ENCODE data around the gene DNAJC18. TPM values are rescaled to one million over a fixed set of nuclear protein-coding genes. Genes with fewer than 3 reads are reported as not detected.
"Not testable (repeated sequence)": the region's sequence is repeated elsewhere in the genome, so short reads cannot be mapped to it uniquely, and the experiment has no call there.

DNAJC18 gene
- total RNA-seq (1 to 10 TPM; 1.1 to 5.8 (median 1.9) TPM), polyA plus RNA-seq (1 to 10 TPM; 1.6 to 5.1 TPM)

DNA sequence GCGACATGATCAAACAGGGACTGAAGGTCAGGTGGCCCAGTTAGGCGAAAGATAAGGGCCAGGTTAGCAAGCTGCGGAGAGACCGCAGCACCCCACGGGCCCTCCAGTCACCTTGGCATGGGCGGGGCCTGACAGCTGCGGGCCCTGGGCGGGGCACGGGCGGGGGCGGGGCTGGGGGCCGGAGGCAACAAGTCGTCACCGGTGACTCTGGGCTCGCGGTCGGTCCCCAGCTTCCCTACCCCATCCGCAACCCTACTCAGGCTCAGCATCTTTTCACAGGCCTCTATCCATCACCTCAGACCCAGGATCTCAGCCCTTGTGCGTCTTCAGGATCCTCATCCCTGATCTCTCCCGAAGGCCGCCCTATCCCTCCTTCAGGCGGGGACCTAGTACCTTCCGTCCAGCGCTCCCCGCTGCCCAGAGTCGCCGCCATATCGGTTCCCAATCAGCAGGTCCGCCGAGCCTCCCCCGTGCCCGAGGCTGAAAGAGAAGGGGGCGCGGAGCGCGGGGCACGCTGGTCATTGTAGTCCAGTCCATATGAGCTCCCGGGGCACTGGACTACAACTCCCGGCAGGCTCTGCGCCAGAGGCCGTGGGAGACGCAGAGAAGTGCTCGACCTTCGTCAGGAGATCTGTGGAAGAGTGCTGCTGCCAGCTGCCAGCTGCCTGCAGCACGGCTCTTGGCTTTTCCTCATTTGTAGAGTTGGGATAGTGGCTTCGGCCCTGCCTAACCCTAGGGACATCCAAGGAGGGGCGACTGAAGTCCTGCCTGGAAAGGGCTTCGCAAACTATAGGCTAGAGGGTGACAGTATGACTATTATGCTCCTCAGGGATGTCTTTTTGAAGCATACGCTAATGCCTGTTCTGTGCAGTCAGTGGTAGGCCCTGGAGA lies at the start of gene DNAJC18:
DNAJC18 (minus strand) TSS at position 513 of the 891 bp plus-strand sequence; CDS start at position 433, 80 bp downstream.
- peak within 1 kb of the TSS; percentile 84 to 91 (median 88) for H3K27ac ChIP-seq
- DNase-seq (peak; percentile 87 to 95 (median 90)), ATAC-seq (peak; percentile 97 to 99 (median 98)), FAIRE-seq (no peak)
- TF ChIP-seq, protein P1, sequence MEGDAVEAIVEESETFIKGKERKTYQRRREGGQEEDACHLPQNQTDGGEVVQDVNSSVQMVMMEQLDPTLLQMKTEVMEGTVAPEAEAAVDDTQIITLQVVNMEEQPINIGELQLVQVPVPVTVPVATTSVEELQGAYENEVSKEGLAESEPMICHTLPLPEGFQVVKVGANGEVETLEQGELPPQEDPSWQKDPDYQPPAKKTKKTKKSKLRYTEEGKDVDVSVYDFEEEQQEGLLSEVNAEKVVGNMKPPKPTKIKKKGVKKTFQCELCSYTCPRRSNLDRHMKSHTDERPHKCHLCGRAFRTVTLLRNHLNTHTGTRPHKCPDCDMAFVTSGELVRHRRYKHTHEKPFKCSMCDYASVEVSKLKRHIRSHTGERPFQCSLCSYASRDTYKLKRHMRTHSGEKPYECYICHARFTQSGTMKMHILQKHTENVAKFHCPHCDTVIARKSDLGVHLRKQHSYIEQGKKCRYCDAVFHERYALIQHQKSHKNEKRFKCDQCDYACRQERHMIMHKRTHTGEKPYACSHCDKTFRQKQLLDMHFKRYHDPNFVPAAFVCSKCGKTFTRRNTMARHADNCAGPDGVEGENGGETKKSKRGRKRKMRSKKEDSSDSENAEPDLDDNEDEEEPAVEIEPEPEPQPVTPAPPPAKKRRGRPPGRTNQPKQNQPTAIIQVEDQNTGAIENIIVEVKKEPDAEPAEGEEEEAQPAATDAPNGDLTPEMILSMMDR (IDR thresholded peaks at IDR 0.05) = no peak
- H3K4me3 ChIP-seq = peak within 1 kb of the TSS; percentile 43 to 80 (median 66)
- no peaks in the 10 kb centered on the region for H3K4me1 ChIP-seq
- no peaks in the 10 kb centered on the region for H3K9me3 ChIP-seq
- H3K36me3 ChIP-seq = no peaks in the 10 kb centered on the region
- intact Hi-C loops (cut with DNase I) = no loop called here
- 3 to 4% methylated on average over 49 of the region's 49 CpGs for WGBS, 2 donors
- H3K27me3 ChIP-seq = no peaks in the 10 kb centered on the region

DNA sequence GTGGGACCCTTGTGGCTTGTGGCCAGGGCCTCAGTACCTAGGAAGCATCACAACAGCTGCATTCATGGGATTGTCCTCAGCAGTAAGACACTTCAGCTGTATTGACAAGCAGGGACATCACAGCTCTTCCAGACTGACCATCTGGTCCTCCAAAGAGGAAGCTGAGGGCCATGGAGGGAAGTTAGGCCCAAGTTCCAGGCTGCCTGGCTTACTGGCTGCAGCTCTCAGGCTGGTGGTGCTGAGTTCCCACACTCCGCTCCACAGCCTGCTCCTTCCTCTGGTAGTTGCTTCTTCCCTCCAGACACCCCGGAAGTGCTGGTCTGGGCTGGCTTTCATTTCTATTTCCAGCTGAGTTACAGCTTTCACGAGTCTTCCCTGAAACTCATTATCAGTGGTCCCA lies 48.9 kb upstream of the DNAJC18 start:
- Histone ChIP-seq H3K27ac (peak overlapping the region in 2 of 4 donors; percentile 28 to 43), H3K4me3 (no peak overlapping the region), H3K4me1 (no peaks in the 10 kb centered on the region), H3K27me3 (no peaks in the 10 kb centered on the region), H3K36me3 (no peaks in the 10 kb centered on the region), H3K9me3 (no peaks in the 10 kb centered on the region)
- FAIRE-seq = no peak
- WGBS, 2 donors = 78 to 79% methylated on average over 3 of the region's 3 CpGs
- intact Hi-C loops (cut with DNase I) = no loop called here
- TF ChIP-seq, protein P1 (IDR thresholded peaks at IDR 0.05) = no peak
- ATAC-seq = peak in 3 of 4 donors; percentile 42 to 79 (median 60)
- DNase-seq = peak in 1 of 6 donors; percentile 48

DNA sequence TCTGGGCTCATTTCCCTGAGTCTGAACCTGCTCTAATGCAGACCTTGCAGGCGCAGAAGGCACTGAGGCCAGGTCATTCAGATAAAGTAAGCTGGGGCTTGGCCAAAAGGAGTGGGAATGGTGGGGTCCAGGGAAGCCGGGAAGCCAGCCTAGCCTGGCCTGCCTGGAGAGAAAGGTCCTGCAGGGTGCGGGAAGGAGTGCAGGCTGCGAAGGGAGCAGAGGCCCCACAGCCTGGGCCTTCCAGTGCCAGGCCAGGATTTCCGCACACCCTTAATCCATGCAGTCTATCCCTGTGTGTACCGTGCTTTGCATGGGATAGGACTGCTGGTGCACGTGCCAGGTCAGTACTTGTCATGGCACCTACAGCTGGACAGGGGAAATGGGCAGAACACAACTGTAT lies 46.9 kb upstream of the DNAJC18 start:
- FAIRE-seq (no peak), DNase-seq (no peak), ATAC-seq (no peak)
- H3K27ac ChIP-seq = no peak overlapping the region
- intact Hi-C loops (cut with DNase I) = no loop called here
- H3K27me3 ChIP-seq = no peaks in the 10 kb centered on the region
- H3K9me3 ChIP-seq = no peaks in the 10 kb centered on the region
- WGBS, 2 donors = 78 to 83% methylated on average over 7 of the region's 7 CpGs
- no peaks in the 10 kb centered on the region for H3K4me1 ChIP-seq
- no peaks in the 10 kb centered on the region for H3K36me3 ChIP-seq
- no peak overlapping the region for H3K4me3 ChIP-seq
- TF ChIP-seq, protein P1 (IDR thresholded peaks at IDR 0.05) = no peak

DNA sequence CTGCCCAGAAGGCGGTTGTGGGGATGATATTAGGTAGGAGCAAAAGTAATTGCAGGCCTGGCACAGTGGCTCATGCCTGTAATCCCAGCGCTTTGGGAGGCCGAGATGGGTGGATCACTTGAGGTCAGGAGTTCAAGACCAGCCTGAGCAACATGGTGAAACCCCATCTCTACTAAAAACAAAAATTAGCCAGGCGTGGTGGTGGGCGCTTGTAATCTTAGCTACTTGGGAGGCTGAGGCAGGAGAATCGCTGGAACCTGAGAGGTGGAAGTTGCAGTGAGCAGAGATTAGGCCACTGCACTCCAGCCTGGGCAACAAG lies 43.5 kb upstream of the DNAJC18 start:
- H3K27me3 ChIP-seq; H3K9me3 ChIP-seq; H3K4me3 ChIP-seq; ATAC-seq; intact Hi-C loops (cut with DNase I); DNase-seq; FAIRE-seq; H3K36me3 ChIP-seq; H3K4me1 ChIP-seq: not testable (repeated sequence)
- peak overlapping the region in 3 of 4 donors; percentile 69 to 89 (median 73) for H3K27ac ChIP-seq
- 81 to 86% methylated on average over 6 of the region's 6 CpGs for WGBS, 2 donors

DNA sequence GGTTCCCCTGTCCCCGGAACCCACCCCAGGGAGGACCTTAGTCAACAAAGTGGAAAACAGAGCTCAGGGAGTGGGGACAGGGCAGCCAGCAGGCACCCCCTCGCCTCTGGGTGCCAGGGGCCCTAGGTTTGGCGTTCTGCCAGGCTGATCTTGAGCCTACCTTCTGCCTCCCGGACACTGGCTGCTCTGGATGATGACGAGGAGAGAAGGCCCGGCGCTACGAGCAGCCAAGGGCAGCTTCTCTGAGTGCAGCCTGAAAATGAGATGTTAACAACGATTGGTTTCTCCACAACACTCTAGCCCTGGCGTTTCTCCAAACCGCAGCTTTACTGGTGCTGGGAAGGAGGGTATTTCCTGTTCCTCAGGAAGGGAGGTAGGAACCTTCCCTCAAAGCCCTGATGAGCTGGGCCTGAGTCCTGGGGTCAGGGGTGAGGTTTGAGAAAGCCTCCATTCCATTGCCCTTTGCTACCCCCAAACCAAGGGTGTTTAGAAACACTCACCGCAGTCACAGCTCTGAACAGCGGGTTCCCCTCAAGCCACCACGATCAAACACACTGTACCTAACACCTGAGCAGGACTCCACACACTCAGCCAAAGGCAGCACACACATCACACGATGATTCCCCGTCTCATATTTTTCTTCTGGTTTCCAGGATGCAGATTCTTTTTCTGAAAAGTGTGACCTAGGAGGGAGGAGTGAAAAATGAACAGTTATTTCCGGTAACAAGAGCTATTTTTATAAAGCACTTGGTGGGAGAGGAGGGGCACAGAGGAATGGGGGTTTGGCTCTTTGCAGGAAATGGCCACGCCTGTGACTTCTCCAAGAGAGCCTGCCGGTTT lies 42.9 kb upstream of the DNAJC18 start, which contains the start of gene STING1:
STING1 (minus strand) TSS at position 709 of the 840 bp plus-strand sequence. CDS start 1,054 bp downstream, outside the sequence.
- Histone ChIP-seq H3K27me3 (no peaks in the 10 kb centered on the region), H3K9me3 (no peaks in the 10 kb centered on the region), H3K27ac (peak within 1 kb of the TSS in 3 of 4 donors; percentile 69 to 89 (median 73)), H3K4me3 (peak within 1 kb of the TSS in 2 of 4 donors; percentile 16 to 43), H3K36me3 (no peaks in the 10 kb centered on the region), H3K4me1 (no peaks in the 10 kb centered on the region)
- DNase-seq = peak in 5 of 6 donors; percentile 48 to 72 (median 63)
- intact Hi-C loops (cut with DNase I) = no loop called here
- WGBS, 2 donors = 48 to 49% methylated on average over 19 of the region's 19 CpGs
- FAIRE-seq = no peak
- ATAC-seq = peak; percentile 48 to 83 (median 78)
- TF ChIP-seq, protein P1 (IDR thresholded peaks at IDR 0.05) = no peak
